Measurements from ENCODE around the gene ZNF438.

The ZNF438 gene

GRCh38 chr10:30854656-30855055, 177.0 kb downstream of the ZNF438 start:
- in situ Hi-C loops (cut with HindIII; ENCODE audit: low sequenced_read_pairs), result no loop called here

DNA sequence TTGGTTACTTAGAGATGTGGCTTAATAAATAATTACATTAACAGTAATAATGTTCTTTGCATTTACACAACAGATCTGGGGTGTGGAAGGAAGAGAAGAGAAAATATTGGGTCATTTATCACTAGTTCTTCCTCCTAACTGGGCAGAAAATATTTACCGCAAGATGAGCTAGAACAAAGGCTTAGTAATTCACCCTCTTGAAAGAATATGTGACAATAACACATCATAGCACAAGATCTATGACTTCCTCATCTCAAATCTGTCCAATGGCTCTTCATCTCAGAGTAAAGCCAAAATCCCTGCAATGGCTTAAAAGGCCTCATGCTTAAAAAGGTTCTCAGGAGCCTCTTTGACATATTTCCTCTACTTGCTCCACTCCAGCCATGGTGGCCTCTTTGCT, 178.6 kb downstream of the ZNF438 start:
- in situ Hi-C loops (cut with HindIII; ENCODE audit: low sequenced_read_pairs), result no loop called here

- in situ Hi-C loops (cut with HindIII; ENCODE audit: low sequenced_read_pairs), result no loop called here
Observed at GRCh38 chr10:30850776-30851175, 180.9 kb downstream of the ZNF438 start.

GRCh38 chr10:30849231-30850035, 182.2 kb downstream of the ZNF438 start:
- in situ Hi-C loops (cut with HindIII; ENCODE audit: low sequenced_read_pairs), result no loop called here

DNA sequence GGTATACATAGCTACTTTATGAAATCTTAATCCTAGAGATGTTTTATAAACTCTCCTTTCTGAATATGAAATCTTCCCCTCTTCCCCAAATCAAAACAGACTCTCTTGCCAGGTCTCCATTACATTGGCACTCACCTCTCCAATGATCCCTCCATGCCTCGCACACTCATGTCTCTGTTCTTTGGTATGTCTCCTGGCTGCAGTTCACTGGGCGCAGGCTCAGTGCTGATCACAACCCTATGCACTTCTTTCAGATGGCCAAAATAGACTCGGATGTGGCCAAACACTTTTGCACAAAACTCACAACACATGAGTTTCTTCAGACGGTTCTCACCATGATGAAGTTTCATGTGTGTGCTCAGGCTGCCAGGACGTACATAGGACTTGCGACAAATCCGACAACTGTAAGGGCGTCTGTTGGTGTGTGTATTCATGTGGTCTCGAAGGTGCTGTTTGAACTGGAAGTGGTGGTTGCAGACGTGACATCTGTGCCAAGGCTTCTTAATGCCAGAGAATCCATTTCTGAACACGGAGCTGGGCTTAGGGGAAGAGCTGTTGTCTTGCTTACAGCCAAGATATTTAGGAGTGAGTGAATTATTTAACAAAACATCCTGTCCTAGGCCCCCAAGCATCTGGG, 183.2 kb downstream of the ZNF438 start:
- in situ Hi-C loops (cut with HindIII; ENCODE audit: low sequenced_read_pairs), result no loop called here

DNA sequence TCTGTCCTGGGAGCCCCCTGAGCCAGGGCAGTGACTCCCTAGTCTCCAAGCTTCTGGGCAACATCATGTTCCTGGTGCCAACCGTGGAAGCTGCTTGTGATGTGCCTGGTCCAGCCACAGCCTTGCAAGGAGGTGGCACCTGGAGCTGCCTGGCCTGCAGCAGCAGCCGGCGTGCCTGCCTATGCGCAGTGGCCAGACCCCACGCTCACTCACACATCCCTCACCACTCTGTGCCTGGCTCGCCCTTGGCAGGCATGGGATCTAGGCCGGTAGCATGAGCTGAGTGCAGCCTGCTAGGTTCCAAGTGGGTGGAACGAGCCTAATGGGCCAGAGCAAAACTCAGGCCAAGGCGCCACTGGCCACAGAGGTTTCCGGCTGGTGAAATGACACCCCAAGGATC, 184.0 kb downstream of the ZNF438 start:
- in situ Hi-C loops (cut with HindIII; ENCODE audit: low sequenced_read_pairs), result no loop called here

DNA sequence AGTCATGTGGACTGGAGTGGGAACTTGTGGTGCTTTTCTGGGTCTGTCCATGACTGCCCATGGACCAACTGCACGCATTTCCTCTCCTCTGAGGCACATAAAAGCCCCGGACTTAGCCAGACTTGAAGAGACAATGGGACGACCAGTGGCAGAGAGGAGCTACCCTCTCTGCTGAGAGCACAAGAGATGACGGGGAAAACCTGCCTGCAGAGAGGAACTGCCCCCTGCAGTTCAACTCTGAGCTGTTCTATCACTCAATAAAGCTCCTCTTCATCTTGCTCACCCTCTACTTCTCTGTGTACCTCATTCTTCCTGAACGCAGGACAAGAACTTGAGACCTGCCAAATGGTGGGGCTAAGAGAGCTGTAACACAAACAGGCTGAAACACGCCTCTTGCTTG, 184.5 kb downstream of the ZNF438 start:
- in situ Hi-C loops (cut with HindIII; ENCODE audit: low sequenced_read_pairs), result no loop called here

- in situ Hi-C loops (cut with HindIII; ENCODE audit: low sequenced_read_pairs), result no loop called here
Observed at GRCh38 chr10:30846710-30847109, 185.0 kb downstream of the ZNF438 start.

GRCh38 chr10:30842894-30843293, 188.8 kb downstream of the ZNF438 start:
- in situ Hi-C loops (cut with HindIII; ENCODE audit: low sequenced_read_pairs), result no loop called here

GRCh38 chr10:30842185-30842584, 189.5 kb downstream of the ZNF438 start:
- in situ Hi-C loops (cut with HindIII; ENCODE audit: low sequenced_read_pairs), result no loop called here

DNA sequence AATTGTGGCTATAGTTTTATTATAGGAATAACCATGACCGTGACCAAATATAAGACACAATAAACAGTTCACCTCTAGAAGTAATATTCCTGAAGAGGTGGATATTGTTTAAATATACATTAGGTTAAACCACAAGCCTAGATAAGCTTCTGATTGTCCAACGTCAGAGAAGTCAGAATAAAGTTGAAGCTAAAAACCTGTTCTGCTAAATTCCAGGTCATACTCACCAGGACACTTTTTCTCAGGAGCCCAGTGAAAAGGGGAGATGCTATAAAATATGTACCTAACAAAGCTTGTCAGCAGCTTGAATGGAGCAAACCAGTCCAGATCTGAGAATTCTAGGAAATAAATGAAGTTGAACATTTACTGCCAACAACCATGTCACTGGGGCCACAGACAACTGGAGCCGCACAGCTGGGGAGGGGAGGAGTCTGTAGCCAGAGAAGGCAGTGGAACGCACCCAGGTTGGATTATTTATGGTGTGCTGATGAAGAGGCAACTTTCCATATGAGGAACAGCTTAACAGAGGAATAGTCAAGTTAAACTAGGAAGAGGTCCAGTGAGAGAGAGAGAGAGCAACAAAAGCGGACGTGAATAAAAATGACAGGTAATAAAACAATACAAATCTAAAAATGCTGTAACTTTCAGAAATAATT, 191.1 kb downstream of the ZNF438 start:
- in situ Hi-C loops (cut with HindIII; ENCODE audit: low sequenced_read_pairs), result no loop called here

GRCh38 chr10:30839652-30840051, 192.0 kb downstream of the ZNF438 start:
- in situ Hi-C loops (cut with HindIII; ENCODE audit: low sequenced_read_pairs), result no loop called here

DNA sequence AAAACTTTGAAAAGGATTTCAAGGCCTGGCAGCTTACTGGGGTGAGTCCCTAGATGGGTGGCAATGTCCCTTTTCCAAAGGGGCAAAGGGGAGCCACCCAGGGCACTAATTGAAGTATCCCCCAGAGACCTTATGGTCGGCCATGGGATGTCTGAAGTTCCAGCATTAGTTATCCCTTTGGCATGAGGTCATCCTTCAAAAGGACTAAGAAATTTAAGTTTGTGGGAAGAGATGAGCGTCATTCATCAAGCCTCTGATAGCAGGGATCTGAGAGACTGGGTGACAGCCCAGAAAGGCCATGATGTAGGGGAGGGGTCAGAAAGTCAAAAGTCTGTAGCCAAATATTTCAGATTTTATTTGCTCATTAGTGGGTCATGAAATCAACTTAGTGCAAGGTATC, 195.3 kb downstream of the ZNF438 start:
- in situ Hi-C loops (cut with HindIII; ENCODE audit: low sequenced_read_pairs), result no loop called here

DNA sequence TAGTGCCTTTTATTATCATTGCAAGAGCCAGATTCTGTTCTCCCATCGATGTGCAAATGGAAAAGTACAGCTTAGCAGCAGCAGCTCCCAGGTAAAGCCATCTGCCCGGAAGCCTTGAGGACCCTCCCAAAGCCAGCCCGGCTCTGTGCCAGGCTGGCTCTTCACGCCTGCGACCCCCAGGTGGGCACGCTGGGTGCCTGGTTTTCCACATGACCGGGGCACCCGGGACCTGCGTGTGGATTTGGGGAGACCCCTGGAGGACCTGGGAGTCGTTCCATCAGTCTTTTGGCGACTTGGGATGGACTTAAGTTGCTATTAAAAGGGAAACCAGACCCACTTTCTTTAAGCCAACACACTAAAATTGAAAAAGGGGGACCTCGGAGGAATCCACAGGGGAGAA, 196.5 kb downstream of the ZNF438 start:
- in situ Hi-C loops (cut with HindIII; ENCODE audit: low sequenced_read_pairs), result no loop called here

DNA sequence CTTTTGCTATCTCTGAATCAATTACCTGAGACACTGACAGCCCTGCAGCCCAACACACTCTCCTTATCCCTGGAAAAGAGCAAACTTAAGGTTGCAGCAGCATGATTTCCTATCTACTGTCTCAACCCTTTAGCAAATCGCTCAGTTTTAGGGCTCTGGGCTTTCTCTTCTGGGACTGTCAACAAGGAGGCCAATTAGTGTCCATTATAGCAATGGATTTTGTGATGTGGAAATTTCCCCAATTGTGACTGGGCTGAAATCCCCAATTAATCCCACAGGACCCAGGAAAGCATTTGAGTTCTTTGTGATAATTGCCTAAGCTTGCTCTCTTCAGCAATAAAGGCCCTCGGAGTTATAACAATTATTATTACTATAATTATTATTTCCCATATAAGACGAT, 197.0 kb downstream of the ZNF438 start:
- in situ Hi-C loops (cut with HindIII; ENCODE audit: low sequenced_read_pairs), result no loop called here

DNA sequence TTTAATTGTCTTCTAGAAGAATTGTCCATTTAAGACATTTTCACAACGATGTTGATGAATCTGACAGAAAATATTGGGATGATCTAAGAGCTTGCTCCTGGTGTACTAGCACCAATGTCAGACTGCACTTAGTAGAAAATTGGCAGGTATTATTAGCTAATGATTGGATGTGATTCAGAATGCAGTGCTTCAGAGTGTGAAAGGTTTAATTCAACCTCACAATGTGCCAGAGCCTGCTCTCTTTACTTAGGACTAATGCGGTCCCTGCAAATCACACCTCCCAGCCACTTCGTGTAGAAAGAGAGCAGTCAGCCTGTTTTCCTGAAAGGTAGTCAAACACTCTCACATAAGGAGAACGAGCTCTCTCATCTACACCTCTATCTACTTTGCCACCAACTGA, 197.5 kb downstream of the ZNF438 start:
- in situ Hi-C loops (cut with HindIII; ENCODE audit: low sequenced_read_pairs), result no loop called here

- in situ Hi-C loops (cut with HindIII; ENCODE audit: low sequenced_read_pairs), result no loop called here
Observed at GRCh38 chr10:30833628-30833970, 198.1 kb downstream of the ZNF438 start.

GRCh38 chr10:30832749-30833627, 198.7 kb downstream of the ZNF438 start:
- in situ Hi-C loops (cut with HindIII; ENCODE audit: low sequenced_read_pairs), result no loop called here

- in situ Hi-C loops (cut with HindIII; ENCODE audit: low sequenced_read_pairs), result no loop called here
Observed at GRCh38 chr10:30832001-30832748, 199.5 kb downstream of the ZNF438 start.

DNA sequence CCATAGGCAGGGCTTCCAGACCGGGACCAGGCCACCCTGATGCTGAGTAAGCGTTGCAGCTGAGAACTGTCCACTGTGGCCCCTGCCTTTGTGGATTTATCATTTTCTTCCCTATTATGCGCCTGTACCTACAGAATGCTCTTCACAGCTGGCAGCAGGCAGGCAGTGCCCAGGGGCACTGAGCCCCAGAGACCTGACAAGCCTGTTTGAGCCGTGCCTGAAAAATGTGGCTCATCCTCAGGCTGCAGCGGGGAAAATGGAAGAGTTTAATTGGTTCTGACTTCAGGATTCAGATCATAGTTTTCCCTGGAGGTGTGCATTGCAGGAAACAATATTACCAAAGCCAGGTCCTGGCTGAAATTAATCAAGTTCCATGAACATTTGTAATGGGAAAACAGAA, 200.2 kb downstream of the ZNF438 start:
- in situ Hi-C loops (cut with HindIII; ENCODE audit: low sequenced_read_pairs), result no loop called here

Data from DLD1 (cell line).